ENCODE measurements around the gene CENPU. TPM values are rescaled to one million over a fixed set of nuclear protein-coding genes. Genes with fewer than 3 reads are reported as not detected.

Gene CENPU
- total and polyA plus RNA-seq, 9 donors = 19.0 to 32.3 (median 21.7) TPM

GRCh38 chr4:184719407-184719806 is 14.5 kb downstream of the CENPU start:
- Histone ChIP-seq H3K4me3 (ENCODE audit: low read length) (no peak overlapping the region), H3K9me3 (replicated peaks; ENCODE audit: control insufficient read depth, low read depth, low read length) (no peaks in the 10 kb centered on the region), H3K27ac (ENCODE audit: low read length) (no peak overlapping the region), H3K4me1 (ENCODE audit: control insufficient read depth, insufficient read depth, low read length) (no peaks in the 10 kb centered on the region), H3K27me3 (ENCODE audit: control insufficient read depth, insufficient read depth, low read length) (no peaks in the 10 kb centered on the region), H3K36me3 (ENCODE audit: control insufficient read depth, insufficient read depth, low read length) (peaks cover 27% of the 10 kb centered on the region)
- DNase-seq = no peak
- WGBS (ENCODE audit: insufficient coverage) = 83% methylated on average over 2 of the region's 3 CpGs

GRCh38 chr4:184715526-184715925 is 18.4 kb downstream of the CENPU start:
- Histone ChIP-seq H3K4me3 (ENCODE audit: low read length) (no peak overlapping the region), H3K27ac (ENCODE audit: low read length) (no peak overlapping the region), H3K9me3 (replicated peaks; ENCODE audit: control insufficient read depth, low read depth, low read length) (no peaks in the 10 kb centered on the region), H3K27me3 (ENCODE audit: control insufficient read depth, insufficient read depth, low read length) (no peaks in the 10 kb centered on the region), H3K4me1 (ENCODE audit: control insufficient read depth, insufficient read depth, low read length) (no peaks in the 10 kb centered on the region), H3K36me3 (ENCODE audit: control insufficient read depth, insufficient read depth, low read length) (peaks cover 32% of the 10 kb centered on the region)
- no peak for DNase-seq
- no CpG with 5 or more reads among the region's 4 CpGs for WGBS (ENCODE audit: insufficient coverage)

DNA sequence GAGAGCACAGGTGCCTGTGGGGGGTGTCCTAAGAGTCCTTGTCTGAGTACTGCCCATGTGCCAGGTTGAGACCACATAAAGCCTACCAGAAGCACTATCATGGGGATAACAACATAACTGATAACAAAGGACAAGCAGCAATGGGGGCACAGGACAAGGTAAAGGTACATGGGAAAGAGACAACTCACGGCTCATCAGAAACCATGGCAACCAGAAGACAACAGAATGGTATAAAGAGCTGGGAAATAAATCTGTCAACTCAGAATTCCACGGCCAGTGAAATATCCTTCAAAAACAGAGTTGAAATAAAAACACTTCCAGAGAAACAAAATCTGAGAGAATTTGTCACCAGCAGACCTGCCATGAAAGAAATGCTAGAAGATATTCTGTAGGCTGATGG is 20.0 kb downstream of the CENPU start:
- Histone ChIP-seq H3K4me3 (ENCODE audit: low read length) (no peak overlapping the region), H3K9me3 (replicated peaks; ENCODE audit: control insufficient read depth, low read depth, low read length) (no peaks in the 10 kb centered on the region), H3K27ac (ENCODE audit: low read length) (no peak overlapping the region), H3K36me3 (ENCODE audit: control insufficient read depth, insufficient read depth, low read length) (peaks cover 26% of the 10 kb centered on the region), H3K27me3 (ENCODE audit: control insufficient read depth, insufficient read depth, low read length) (no peaks in the 10 kb centered on the region), H3K4me1 (ENCODE audit: control insufficient read depth, insufficient read depth, low read length) (no peaks in the 10 kb centered on the region)
- no peak for DNase-seq
- WGBS (ENCODE audit: insufficient coverage) = 100% methylated on average over 1 of the region's 2 CpGs

- no peak for DNase-seq
- Histone ChIP-seq H3K36me3 (ENCODE audit: control insufficient read depth, insufficient read depth, low read length) (peaks cover 24% of the 10 kb centered on the region), H3K9me3 (replicated peaks; ENCODE audit: control insufficient read depth, low read depth, low read length) (no peaks in the 10 kb centered on the region), H3K4me1 (ENCODE audit: control insufficient read depth, insufficient read depth, low read length) (no peaks in the 10 kb centered on the region), H3K27me3 (ENCODE audit: control insufficient read depth, insufficient read depth, low read length) (no peaks in the 10 kb centered on the region), H3K4me3 (ENCODE audit: low read length) (no peak overlapping the region), H3K27ac (ENCODE audit: low read length) (no peak overlapping the region)
Measured at GRCh38 chr4:184712322-184712721, 21.6 kb downstream of the CENPU start.

DNA sequence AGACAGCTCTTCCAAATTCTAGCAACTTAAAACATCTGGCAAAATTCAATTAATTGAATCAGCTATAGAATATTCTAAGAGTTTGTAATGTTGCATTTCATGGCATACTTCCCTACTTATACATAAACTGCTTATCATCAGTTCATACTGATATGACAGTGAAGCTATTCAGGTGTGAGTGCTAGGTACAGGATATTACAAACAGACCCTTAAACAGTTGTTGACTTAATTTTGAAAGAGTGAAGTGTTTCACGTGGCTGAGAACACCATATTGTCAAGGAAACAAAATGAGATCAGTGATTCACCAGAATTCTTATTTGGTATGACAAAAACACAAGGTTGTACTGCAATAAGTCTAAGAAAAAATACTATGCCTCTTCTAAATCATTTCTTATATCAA is 27.4 kb downstream of the CENPU start:
- Histone ChIP-seq H3K27ac (ENCODE audit: low read length) (no peak overlapping the region), H3K4me1 (ENCODE audit: control insufficient read depth, insufficient read depth, low read length) (no peaks in the 10 kb centered on the region), H3K9me3 (replicated peaks; ENCODE audit: control insufficient read depth, low read depth, low read length) (no peaks in the 10 kb centered on the region), H3K4me3 (ENCODE audit: low read length) (no peak overlapping the region), H3K27me3 (ENCODE audit: control insufficient read depth, insufficient read depth, low read length) (no peaks in the 10 kb centered on the region), H3K36me3 (ENCODE audit: control insufficient read depth, insufficient read depth, low read length) (peaks cover 21% of the 10 kb centered on the region)
- no CpG with 5 or more reads among the region's 1 CpG for WGBS (ENCODE audit: insufficient coverage)
- no peak for DNase-seq

DNA sequence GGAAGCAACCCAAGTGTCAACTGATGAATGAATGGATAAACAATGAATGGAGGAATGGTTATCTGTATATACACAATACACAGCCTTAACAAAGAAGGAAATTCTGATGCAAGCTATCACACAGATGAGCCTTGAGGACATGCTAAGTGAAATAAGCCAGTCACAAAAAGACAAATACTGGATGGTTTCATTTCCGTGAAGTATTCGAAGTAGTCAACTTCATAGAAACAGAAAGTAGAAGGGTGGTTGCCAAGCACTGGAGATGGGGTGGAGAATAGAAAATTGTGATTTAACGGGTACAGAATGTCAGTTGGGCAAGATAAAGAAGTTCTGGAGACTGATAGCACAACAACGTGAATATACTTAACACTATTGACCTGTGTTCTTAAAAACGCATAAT is 28.2 kb downstream of the CENPU start:
- WGBS (ENCODE audit: insufficient coverage) = 91% methylated on average over 3 of the region's 5 CpGs
- no peak overlapping the region for H3K27ac ChIP-seq (ENCODE audit: low read length)
- DNase-seq = no peak
- H3K4me1 ChIP-seq (ENCODE audit: control insufficient read depth, insufficient read depth, low read length) = no peaks in the 10 kb centered on the region
- H3K27me3 ChIP-seq (ENCODE audit: control insufficient read depth, insufficient read depth, low read length) = no peaks in the 10 kb centered on the region
- no peaks in the 10 kb centered on the region for H3K9me3 ChIP-seq (replicated peaks; ENCODE audit: control insufficient read depth, low read depth, low read length)
- no peak overlapping the region for H3K4me3 ChIP-seq (ENCODE audit: low read length)
- peaks cover 20% of the 10 kb centered on the region for H3K36me3 ChIP-seq (ENCODE audit: control insufficient read depth, insufficient read depth, low read length)

DNA sequence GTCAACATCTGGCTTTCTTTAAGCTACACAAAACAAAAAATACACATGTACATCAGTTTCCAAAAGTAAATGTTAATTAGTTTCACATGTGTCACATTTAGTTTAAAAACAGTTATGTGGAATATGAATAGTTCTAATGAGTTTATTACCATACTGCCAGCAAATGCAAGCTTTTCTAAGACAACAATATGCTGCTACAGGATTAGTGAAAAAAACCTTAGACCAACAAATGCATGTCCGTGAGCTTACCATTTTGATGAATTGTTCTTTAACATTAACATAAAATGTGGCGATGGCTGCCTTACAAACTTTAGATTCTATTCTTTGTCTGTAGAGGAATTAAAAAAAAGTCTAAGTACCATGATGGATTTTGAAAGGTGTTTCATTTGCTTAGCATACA is 31.8 kb downstream of the CENPU start:
- H3K4me3 ChIP-seq (ENCODE audit: low read length) = no peak overlapping the region
- no CpG with 5 or more reads among the region's 2 CpGs for WGBS (ENCODE audit: insufficient coverage)
- H3K9me3 ChIP-seq (replicated peaks; ENCODE audit: control insufficient read depth, low read depth, low read length) = no peaks in the 10 kb centered on the region

GRCh38 chr4:184699941-184700340 is 34.0 kb downstream of the CENPU start:
- Histone ChIP-seq H3K27me3 (ENCODE audit: control insufficient read depth, insufficient read depth, low read length) (no peaks in the 10 kb centered on the region), H3K4me1 (ENCODE audit: control insufficient read depth, insufficient read depth, low read length) (no peaks in the 10 kb centered on the region), H3K4me3 (ENCODE audit: low read length) (no peak overlapping the region), H3K36me3 (ENCODE audit: control insufficient read depth, insufficient read depth, low read length) (peaks cover 22% of the 10 kb centered on the region), H3K27ac (ENCODE audit: low read length) (no peak overlapping the region), H3K9me3 (replicated peaks; ENCODE audit: control insufficient read depth, low read depth, low read length) (no peaks in the 10 kb centered on the region)
- DNase-seq = no peak
- WGBS (ENCODE audit: insufficient coverage) = no CpG with 5 or more reads among the region's 4 CpGs

More for the DNA sequence above, 31.8 kb downstream of the CENPU start:
- no peak for DNase-seq
- Histone ChIP-seq H3K27me3 (ENCODE audit: control insufficient read depth, insufficient read depth, low read length) (no peaks in the 10 kb centered on the region), H3K27ac (ENCODE audit: low read length) (no peak overlapping the region), H3K4me1 (ENCODE audit: control insufficient read depth, insufficient read depth, low read length) (no peaks in the 10 kb centered on the region), H3K36me3 (ENCODE audit: control insufficient read depth, insufficient read depth, low read length) (peaks cover 21% of the 10 kb centered on the region)

DNA sequence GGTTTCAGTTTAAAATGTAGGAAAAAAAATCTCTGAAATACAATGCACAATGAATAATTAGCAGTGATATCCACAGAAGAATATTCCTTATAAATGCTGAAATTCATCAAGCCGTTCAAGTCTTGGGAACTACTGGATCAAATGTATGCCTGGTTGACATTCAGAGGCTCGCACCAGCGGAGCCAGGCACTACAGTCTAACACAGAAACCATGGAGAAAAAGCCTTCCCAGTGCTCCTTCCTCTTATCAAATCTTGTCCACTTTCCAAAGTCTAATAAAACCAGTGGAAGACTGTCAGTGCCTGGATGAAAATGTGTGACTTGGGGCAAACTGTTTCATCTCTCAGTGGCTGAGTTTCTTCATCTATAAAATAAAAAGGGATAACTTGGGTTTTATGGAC is 35.9 kb downstream of the CENPU start:
- 100% methylated on average over 3 of the region's 3 CpGs for WGBS (ENCODE audit: insufficient coverage)
- Histone ChIP-seq H3K36me3 (ENCODE audit: control insufficient read depth, insufficient read depth, low read length) (peaks cover 24% of the 10 kb centered on the region), H3K27ac (ENCODE audit: low read length) (no peak overlapping the region), H3K4me3 (ENCODE audit: low read length) (no peak overlapping the region), H3K9me3 (replicated peaks; ENCODE audit: control insufficient read depth, low read depth, low read length) (no peaks in the 10 kb centered on the region), H3K4me1 (ENCODE audit: control insufficient read depth, insufficient read depth, low read length) (no peaks in the 10 kb centered on the region), H3K27me3 (ENCODE audit: control insufficient read depth, insufficient read depth, low read length) (no peaks in the 10 kb centered on the region)
- no peak for DNase-seq

DNA sequence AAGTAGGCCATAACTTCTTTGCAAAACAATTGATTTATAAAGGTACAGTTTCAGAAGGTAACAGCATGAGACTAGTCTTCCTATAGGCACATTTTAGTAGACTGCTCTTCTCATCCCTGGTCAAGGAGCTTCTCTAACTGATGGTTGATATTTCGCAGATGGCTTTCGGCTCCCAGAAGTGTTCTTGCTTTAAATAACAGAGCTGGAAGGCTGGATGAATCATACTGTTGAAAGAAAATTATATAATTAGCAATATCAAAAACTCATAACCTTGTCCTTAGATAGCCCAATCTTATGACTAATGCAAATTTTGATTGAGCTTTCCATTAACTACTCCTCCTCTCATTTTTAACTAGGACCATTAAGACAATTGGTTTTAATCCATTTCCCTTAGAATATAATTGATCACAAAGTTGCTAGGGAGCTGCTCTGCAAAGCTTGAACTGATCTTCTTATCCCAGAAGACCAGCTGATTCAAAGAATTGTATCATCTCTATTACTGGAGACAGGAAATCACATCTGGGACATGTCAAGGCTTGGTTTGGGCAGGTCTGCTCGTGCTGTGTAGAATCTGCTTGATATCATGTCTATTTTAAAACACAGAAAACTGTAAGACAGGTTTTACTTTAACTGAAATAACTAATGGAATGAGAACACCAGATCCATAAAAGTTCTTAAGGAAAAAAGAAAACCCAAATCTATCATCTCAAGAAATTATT is 38.6 kb downstream of the CENPU start:
- no CpG with 5 or more reads among the region's 3 CpGs for WGBS (ENCODE audit: insufficient coverage)
- H3K4me1 ChIP-seq (ENCODE audit: control insufficient read depth, insufficient read depth, low read length) = no peaks in the 10 kb centered on the region
- no peak overlapping the region for H3K27ac ChIP-seq (ENCODE audit: low read length)
- H3K27me3 ChIP-seq (ENCODE audit: control insufficient read depth, insufficient read depth, low read length) = no peaks in the 10 kb centered on the region
- H3K4me3 ChIP-seq (ENCODE audit: low read length) = no peak overlapping the region
- no peak for DNase-seq
- H3K9me3 ChIP-seq (replicated peaks; ENCODE audit: control insufficient read depth, low read depth, low read length) = no peaks in the 10 kb centered on the region
- peaks cover 15% of the 10 kb centered on the region for H3K36me3 ChIP-seq (ENCODE audit: control insufficient read depth, insufficient read depth, low read length)

- no peak overlapping the region for H3K4me3 ChIP-seq (ENCODE audit: low read length)
- no peak overlapping the region for H3K27ac ChIP-seq (ENCODE audit: low read length)
- H3K4me1 ChIP-seq (ENCODE audit: control insufficient read depth, insufficient read depth, low read length) = no peaks in the 10 kb centered on the region
Measured at GRCh38 chr4:184694412-184694956, 39.4 kb downstream of the CENPU start.

More at GRCh38 chr4:184694412-184694956, 39.4 kb downstream of the CENPU start:
- DNase-seq = no peak
- peaks cover 12% of the 10 kb centered on the region for H3K36me3 ChIP-seq (ENCODE audit: control insufficient read depth, insufficient read depth, low read length)
- no peaks in the 10 kb centered on the region for H3K9me3 ChIP-seq (replicated peaks; ENCODE audit: control insufficient read depth, low read depth, low read length)
- no peaks in the 10 kb centered on the region for H3K27me3 ChIP-seq (ENCODE audit: control insufficient read depth, insufficient read depth, low read length)
